GM12891 (cell line): ENCODE results near the gene PRMT1.
A peak's percentile ranks its signal among the peaks of the same experiment; 100 is the strongest.

ENCODE experiments used
- POLR2A ChIP-seq: IDR thresholded peaks from 2 replicates; pipeline ENCODE4 v1.6.1; 2011; ENCODE audit warnings: low read depth, low read length, control low read depth
- POLR2AphosphoS5 ChIP-seq: IDR thresholded peaks from 2 replicates; pipeline ENCODE4 v1.6.1; 2011; ENCODE audit warnings: low read depth, low read length, control low read depth
- SPI1 ChIP-seq: IDR thresholded peaks from 2 replicates; pipeline ENCODE4 v1.6.1; 2011; ENCODE audit warnings: low read depth, low read length, control low read depth
- TAF1 ChIP-seq: IDR thresholded peaks from 2 replicates; pipeline ENCODE4 v1.6.1; 2011; ENCODE audit warnings: low read depth, low read length, control low read depth

DNA sequence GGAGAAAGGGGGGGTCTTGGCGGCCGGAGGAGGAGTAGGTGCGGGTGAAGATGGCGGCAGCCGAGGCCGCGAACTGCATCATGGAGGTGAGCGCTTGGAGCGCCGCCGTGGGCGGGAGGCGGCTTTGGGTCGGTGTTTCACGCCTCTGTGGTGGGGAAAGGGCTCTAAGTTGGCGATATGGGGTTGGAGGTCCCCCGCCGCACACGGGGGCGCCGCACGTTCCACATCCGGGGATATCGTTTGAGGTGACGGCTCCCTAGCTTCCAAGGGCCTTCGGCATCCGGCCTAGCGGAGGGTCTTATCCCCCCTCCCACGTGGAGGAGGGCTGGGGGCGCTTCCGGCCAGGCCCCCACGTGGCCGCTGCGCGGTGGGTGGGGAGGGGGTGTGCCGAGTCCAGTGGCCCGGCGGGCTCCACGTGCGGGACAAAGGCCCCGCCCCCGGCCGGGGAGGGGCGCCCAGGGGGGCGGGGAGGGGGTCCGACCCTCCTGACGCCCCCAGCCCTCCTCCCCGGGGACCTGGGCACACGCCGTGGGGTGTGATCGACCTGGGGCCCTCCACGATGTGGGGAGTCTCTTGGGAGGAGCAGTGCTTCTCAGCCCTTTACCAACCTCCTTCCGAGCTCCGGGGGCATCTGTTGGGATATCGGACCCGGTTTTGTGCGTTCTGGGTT lies at the start of gene PRMT1:
- TF ChIP-seq TAF1 (peak; percentile 92), POLR2A (peak; percentile 95), POLR2AphosphoS5 (peak; percentile 94), SPI1 (no peak)
